Panc1 (cell line): ENCODE measurements around the gene KIDINS220. TPM values are rescaled to one million over a fixed set of nuclear protein-coding genes. Genes with fewer than 3 reads are reported as not detected.

Source experiments
- ATAC-seq: fragments of 200-7000 bp; cut with Tn5 transposase; 2 replicates; pipeline ENCODE4 v1.9.1; 2020; ENCODE audit warnings: mild to moderate bottlenecking, moderate library complexity
- BruUV-seq: library from RNA; stranded (reverse); fragments of 400-500 nt; replicated peaks from 2 replicates; lab custom pipeline; 2021; lab: Mats Ljungman, UMichigan
- CTCF ChIA-PET: fragments of 300-600 bp; sonication (Branson Sonifier 250); formaldehyde crosslinking; loops from one replicate; lab custom pipeline; 2022; ENCODE audit warnings: antibody characterized with exemption; lab: Charles Lee
- POLR2A ChIA-PET: fragments of 300-600 bp; sonication (Branson Sonifier 250); formaldehyde crosslinking; loops from one replicate; lab custom pipeline; 2022; ENCODE audit warnings: antibody characterized with exemption; lab: Charles Lee
- DNase-seq: peaks from one replicate; pipeline ENCODE4 v3.0.0-alpha.2; 2010; ENCODE audit warnings: low read depth, low spot score
- H3K27ac ChIP-seq: 2 replicates; pipeline ENCODE4 v1.5.1; 2011; ENCODE audit warnings: mild to moderate bottlenecking, low read length, inconsistent platforms
- H3K27me3 ChIP-seq: fragments of 200-500 bp; sonication (Bioruptor generic); 2 replicates; pipeline ENCODE4 v1.6.0; 2014; ENCODE audit warnings: low read length, inconsistent platforms; ENCODE audit not compliant: control insufficient read depth, insufficient read depth
- H3K36me3 ChIP-seq: fragments of 200-500 bp; sonication (Bioruptor generic); 2 replicates; pipeline ENCODE4 v1.5.1; 2014; ENCODE audit warnings: inconsistent platforms, mild to moderate bottlenecking, low read length, moderate library complexity; ENCODE audit not compliant: control insufficient read depth, insufficient read depth
- H3K4me1 ChIP-seq: 2 replicates; pipeline ENCODE4 v1.5.1; 2011; ENCODE audit warnings: inconsistent platforms, mild to moderate bottlenecking, low read length, moderate library complexity; ENCODE audit not compliant: control insufficient read depth, insufficient read depth
- H3K4me3 ChIP-seq, 2 experiments: 2 replicates each; pipeline ENCODE4 v1.5.1; 2011 to 2012; ENCODE audit warnings: low read depth in 2 of 2, low read length in 2 of 2, mild to moderate bottlenecking in 2 of 2, inconsistent platforms in 1 of 2, moderate library complexity in 1 of 2
- H3K9me3 ChIP-seq: fragments of 200-500 bp; sonication (Bioruptor generic); 2 replicates; pipeline ENCODE4 v1.5.1; 2014; ENCODE audit warnings: low read depth, mild to moderate bottlenecking, inconsistent platforms, low read length, moderate library complexity; ENCODE audit not compliant: control insufficient read depth, insufficient read depth
- CTCF ChIP-seq: fragments of 450-650 bp; IDR thresholded peaks from 2 replicates; pipeline ENCODE4 v1.5.1; 2017; ENCODE audit warnings: mild to moderate bottlenecking
- POLR2AphosphoS5 ChIP-seq: IDR thresholded peaks from 2 replicates; pipeline ENCODE4 v1.6.1; 2012; ENCODE audit warnings: mild to moderate bottlenecking, low read depth, low read length, moderate library complexity
- REST ChIP-seq, 2 experiments: IDR thresholded peaks; 2 replicates each; pipeline ENCODE4 v1.6.1; 2011 to 2012; ENCODE audit warnings: low read depth in 2 of 2, control low read depth in 1 of 2, low read length in 1 of 2, mild to moderate bottlenecking in 1 of 2, moderate library complexity in 1 of 2; ENCODE audit not compliant: insufficient read depth in 1 of 2
- SIN3A ChIP-seq: IDR thresholded peaks from 2 replicates; pipeline ENCODE4 v1.6.1; 2012; ENCODE audit warnings: low read depth, mild to moderate bottlenecking, low read length, moderate library complexity, borderline replicate concordance; ENCODE audit not compliant: insufficient read depth
- TCF7L2 ChIP-seq: IDR thresholded peaks from 2 replicates; pipeline ENCODE4 v1.6.1; 2011; ENCODE audit warnings: mild to moderate bottlenecking, low read depth, low read length, inconsistent platforms
- in situ Hi-C: cut with HindIII; loops from 2 replicates; pipeline ENCODE4 v1.10.0; 2016; ENCODE audit warnings: low sequenced_read_pairs, low pct_unique_long_range_greater_than_20kb
- intact Hi-C: fragments of 100-400 bp; cut with micrococcal nuclease; formaldehyde crosslinking; loops from one replicate; pipeline ENCODE4 v1.10.0; 2022; ENCODE audit not compliant: unreplicated experiment
- total RNA-seq: library from RNA; stranded (reverse); gene quantifications from one replicate; pipeline ENCODE4 v1.2.1, GENCODE V29; 2021; ENCODE audit not compliant: unreplicated experiment

The KIDINS220 gene
- total RNA-seq, 1 experiment from 2014 or later: 39.3 TPM

DNA sequence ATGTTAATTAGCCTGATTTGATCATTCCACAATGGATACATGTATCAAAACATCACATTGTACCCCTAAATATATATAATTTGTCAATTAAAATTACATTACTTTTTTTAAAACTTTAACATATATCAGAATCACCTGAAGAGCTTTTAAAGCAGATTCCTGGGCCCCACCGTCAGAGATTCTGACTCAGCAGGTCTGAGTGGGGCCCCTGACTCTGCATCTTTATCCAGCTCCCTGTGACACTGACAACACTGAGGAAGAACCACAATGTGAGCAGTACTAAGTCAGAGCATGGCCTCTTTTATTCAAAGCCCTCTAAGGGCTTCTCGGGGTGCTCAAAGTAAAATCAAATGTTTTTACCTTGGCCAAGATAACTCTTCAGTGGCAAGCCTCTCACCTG is 9.7 kb downstream of the KIDINS220 start:
- in situ Hi-C loops: no loop called here
- ATAC-seq: no peak

GRCh38 chr2:8822218-8822617 is 15.2 kb downstream of the KIDINS220 start:
- CTCF ChIA-PET: no interaction called here
- DNase-seq: no peak
- H3K27me3 ChIP-seq: no peaks in the 10 kb centered on the region
- POLR2A ChIA-PET: no interaction called here
- H3K36me3 ChIP-seq: no peaks in the 10 kb centered on the region; the same call in 1 of the 2 replicates
- in situ Hi-C loops (no loop called here), intact Hi-C loops (loop anchor here (5.0 kb wide), 1 partner anchor 890 kb away; no protein-coding TSS in a partner anchor)
- ATAC-seq: no peak
- no peak overlapping the region for H3K4me3 ChIP-seq
- no peaks in the 10 kb centered on the region for H3K9me3 ChIP-seq
- BruUV-seq: no TSS peak
- no peak overlapping the region for H3K27ac ChIP-seq
- TF ChIP-seq POLR2AphosphoS5 (no peak), TCF7L2 (no peak), CTCF (no peak), REST (IDR thresholded peaks at IDR 0.05; ENCODE audit: insufficient read depth in 1 of 2, low read depth in 2 of 2, low read length in 1 of 2) (no peak), SIN3A (no peak)
- H3K4me1 ChIP-seq: no peaks in the 10 kb centered on the region

More for the DNA sequence above, 9.7 kb downstream of the KIDINS220 start:
- H3K27ac ChIP-seq: no peak overlapping the region
- H3K4me3 ChIP-seq: no peak overlapping the region
- TF ChIP-seq CTCF (no peak), TCF7L2 (no peak), REST (IDR thresholded peaks at IDR 0.05; ENCODE audit: insufficient read depth in 1 of 2, low read depth in 2 of 2, low read length in 1 of 2) (no peak), POLR2AphosphoS5 (no peak), SIN3A (no peak)
- intact Hi-C loops: no loop called here
- no peaks in the 10 kb centered on the region for H3K36me3 ChIP-seq
- H3K9me3 ChIP-seq: no peaks in the 10 kb centered on the region
- BruUV-seq: no TSS peak
- H3K4me1 ChIP-seq: no peaks in the 10 kb centered on the region
- no peak for DNase-seq
- ChIA-PET CTCF (no interaction called here), POLR2A (no interaction called here)
- H3K27me3 ChIP-seq: no peaks in the 10 kb centered on the region
